HG03442 (cell line): ENCODE measurements around the gene MAP3K5.
"Not testable (repeated sequence)": the region's sequence is repeated elsewhere in the genome, so short reads cannot be mapped to it uniquely, and the experiment has no call there.

Source experiments
- ATAC-seq: cut with Tn5 transposase; IDR thresholded peaks from one replicate; pipeline ENCODE4 v1.9.1; 2021; ENCODE audit warnings: mild to moderate bottlenecking, moderate library complexity; ENCODE audit not compliant: unreplicated experiment

Gene MAP3K5

GRCh38 chr6:136792410-136793262 is at the start of gene MAP3K5:
Gene MAP3K5, minus strand, starts transcription at chr6:136792477. Its CDS starts 320 bp downstream, at chr6:136792157.
- peak; percentile 57 for ATAC-seq

GRCh38 chr6:136840276-136841001 is 48.2 kb upstream of the MAP3K5 start:
- no peak for ATAC-seq

GRCh38 chr6:136831873-136832562 is 39.7 kb upstream of the MAP3K5 start:
- ATAC-seq: no peak

- no peak for ATAC-seq
Observed at GRCh38 chr6:136826216-136826615, 33.9 kb upstream of the MAP3K5 start.

GRCh38 chr6:136823128-136823660 is 30.9 kb upstream of the MAP3K5 start:
- no peak for ATAC-seq

- peak; percentile 90 for ATAC-seq
Observed at GRCh38 chr6:136822376-136823127, 30.3 kb upstream of the MAP3K5 start, which contains the start of gene PEX7. Gene PEX7, plus strand, starts transcription at chr6:136822592. Its CDS starts 74 bp downstream, at chr6:136822666.

GRCh38 chr6:136822046-136822375 is 29.7 kb upstream of the MAP3K5 start:
- no peak for ATAC-seq

- ATAC-seq: no peak
Observed at GRCh38 chr6:136820561-136820960, 28.3 kb upstream of the MAP3K5 start.

GRCh38 chr6:136816656-136817055 is 24.4 kb upstream of the MAP3K5 start:
- no peak for ATAC-seq

GRCh38 chr6:136815608-136816007 is 23.3 kb upstream of the MAP3K5 start:
- not testable (repeated sequence) for ATAC-seq

- no peak for ATAC-seq
Observed at GRCh38 chr6:136812174-136812573, 19.9 kb upstream of the MAP3K5 start.

GRCh38 chr6:136811272-136811671 is 19.0 kb upstream of the MAP3K5 start:
- ATAC-seq: no peak

- ATAC-seq: no peak
Observed at GRCh38 chr6:136809091-136809860, 17.0 kb upstream of the MAP3K5 start.

- no peak for ATAC-seq
Observed at GRCh38 chr6:136803608-136804007, 11.3 kb upstream of the MAP3K5 start.

- no peak for ATAC-seq
Observed at GRCh38 chr6:136801581-136801980, 9.3 kb upstream of the MAP3K5 start.

- no peak for ATAC-seq
Observed at GRCh38 chr6:136798044-136798443, 5.8 kb upstream of the MAP3K5 start.

GRCh38 chr6:136795996-136796395 is 3.7 kb upstream of the MAP3K5 start:
- ATAC-seq: no peak

- ATAC-seq: no peak
Observed at GRCh38 chr6:136795386-136795785, 3.1 kb upstream of the MAP3K5 start.

- no peak for ATAC-seq
Observed at GRCh38 chr6:136793363-136793762, 1.1 kb upstream of the MAP3K5 start.

- ATAC-seq: no peak
Observed at GRCh38 chr6:136792095-136792409, 225 bp downstream of the MAP3K5 start.
